Cardiac fibroblast (primary cell): ENCODE measurements around the gene PRRG2.
A peak's percentile ranks its signal among the peaks of the same experiment; 100 is the strongest.

Experiments used
- DNase-seq, 2 donors: peaks; one replicate each; pipeline versions ENCODE4 v3.0.0 to v3.0.0-alpha.2; 2010; ENCODE audit warnings: low read depth in 2 of 2
- H3K4me3 ChIP-seq, 2 donors: replicated peaks in 1 of 2; 1 replicate in 1 of 2; 2 replicates in 1 of 2; pipeline ENCODE4 v1.5.1; 2011; ENCODE audit warnings: low read depth in 2 of 2, low read length in 2 of 2, mild to moderate bottlenecking in 2 of 2, moderate library complexity in 1 of 2
- TF ChIP-seq, protein P1 (sequence below): IDR thresholded peaks from one replicate; pipeline ENCODE4 v1.5.1; 2011; ENCODE audit warnings: low read depth, mild to moderate bottlenecking, low read length, inconsistent platforms

Gene PRRG2

DNA sequence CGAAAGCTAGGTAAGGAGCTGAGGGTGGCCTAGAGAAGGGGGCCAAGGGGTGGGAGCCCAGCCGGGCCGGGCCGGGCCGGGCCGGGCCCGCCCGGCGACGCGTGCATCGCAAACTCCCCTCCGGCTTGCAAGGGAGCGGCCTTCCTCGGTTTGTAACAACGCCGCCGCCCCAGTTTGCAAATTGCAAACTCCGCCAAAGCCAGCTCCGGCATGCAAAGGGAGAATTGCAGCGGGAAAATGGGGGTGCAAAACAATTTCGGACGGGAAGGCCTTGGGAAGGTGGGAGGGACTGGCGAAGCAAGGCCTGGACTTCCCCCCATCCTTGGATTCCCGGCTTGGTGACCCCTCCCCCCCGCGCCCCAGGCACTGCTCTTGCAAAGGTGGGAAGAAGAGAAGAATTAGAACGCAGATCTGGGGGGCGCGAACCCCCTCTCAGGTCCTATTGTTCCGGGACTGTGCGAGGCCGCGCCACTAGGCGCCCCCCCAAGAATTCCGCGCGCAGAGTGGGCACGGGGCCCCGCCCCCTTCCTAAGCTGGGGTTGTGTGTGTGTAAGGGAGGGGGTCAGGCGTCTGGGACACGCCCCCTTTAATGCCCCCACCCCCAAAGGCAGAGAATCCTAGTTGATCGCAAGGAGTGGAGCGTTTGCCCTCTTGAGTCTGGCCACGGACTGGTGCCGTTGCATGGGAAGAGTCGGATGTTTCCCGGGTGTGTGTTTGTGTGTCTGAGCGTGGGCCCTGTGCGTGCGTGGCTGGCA is 10.8 kb downstream of the PRRG2 start:
- TF ChIP-seq, protein P1, sequence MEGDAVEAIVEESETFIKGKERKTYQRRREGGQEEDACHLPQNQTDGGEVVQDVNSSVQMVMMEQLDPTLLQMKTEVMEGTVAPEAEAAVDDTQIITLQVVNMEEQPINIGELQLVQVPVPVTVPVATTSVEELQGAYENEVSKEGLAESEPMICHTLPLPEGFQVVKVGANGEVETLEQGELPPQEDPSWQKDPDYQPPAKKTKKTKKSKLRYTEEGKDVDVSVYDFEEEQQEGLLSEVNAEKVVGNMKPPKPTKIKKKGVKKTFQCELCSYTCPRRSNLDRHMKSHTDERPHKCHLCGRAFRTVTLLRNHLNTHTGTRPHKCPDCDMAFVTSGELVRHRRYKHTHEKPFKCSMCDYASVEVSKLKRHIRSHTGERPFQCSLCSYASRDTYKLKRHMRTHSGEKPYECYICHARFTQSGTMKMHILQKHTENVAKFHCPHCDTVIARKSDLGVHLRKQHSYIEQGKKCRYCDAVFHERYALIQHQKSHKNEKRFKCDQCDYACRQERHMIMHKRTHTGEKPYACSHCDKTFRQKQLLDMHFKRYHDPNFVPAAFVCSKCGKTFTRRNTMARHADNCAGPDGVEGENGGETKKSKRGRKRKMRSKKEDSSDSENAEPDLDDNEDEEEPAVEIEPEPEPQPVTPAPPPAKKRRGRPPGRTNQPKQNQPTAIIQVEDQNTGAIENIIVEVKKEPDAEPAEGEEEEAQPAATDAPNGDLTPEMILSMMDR, result no peak
- peak overlapping the region; percentile 80 to 82 for H3K4me3 ChIP-seq
- peak; percentile 40 to 42 for DNase-seq

DNA sequence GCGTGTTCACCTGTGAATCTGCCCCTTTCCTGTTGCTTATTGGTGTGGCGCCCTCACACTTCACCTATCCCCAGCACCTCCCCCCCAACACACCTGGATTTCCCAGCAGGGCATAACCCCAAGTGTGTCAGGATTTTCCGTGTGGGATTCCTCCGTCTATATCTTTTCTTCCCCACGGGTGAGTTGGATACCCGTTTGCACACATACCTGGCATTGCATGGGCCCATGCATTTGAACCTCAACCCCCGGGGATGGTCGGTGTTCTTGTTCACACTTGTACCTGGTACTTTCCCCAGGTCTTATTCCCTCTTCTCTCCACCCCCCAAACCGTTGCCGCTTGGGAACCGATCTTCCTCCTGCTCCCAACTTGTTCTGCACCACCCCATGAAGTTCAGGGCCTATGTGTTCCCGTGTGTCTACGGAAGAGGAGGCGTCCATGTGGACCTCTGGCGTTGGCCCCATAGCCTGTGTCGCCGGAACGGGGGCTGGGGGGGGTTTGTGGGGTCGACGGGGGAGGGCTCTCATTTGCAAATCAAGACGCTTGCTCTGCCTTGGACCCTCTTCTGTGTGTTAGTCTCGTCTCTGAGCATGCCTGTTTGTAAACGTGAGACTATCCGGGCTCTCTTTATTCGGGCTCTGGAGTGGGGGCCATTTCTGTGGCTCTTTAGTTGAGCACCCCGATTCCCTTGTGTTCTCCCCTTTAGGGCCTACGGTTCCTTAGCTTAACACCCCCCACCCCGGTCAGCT is 11.5 kb downstream of the PRRG2 start:
- peak in 1 of 2 donors; percentile 17 for DNase-seq
- H3K4me3 ChIP-seq, result peak overlapping the region; percentile 80 to 82
- TF ChIP-seq, protein P1, result no peak

DNA sequence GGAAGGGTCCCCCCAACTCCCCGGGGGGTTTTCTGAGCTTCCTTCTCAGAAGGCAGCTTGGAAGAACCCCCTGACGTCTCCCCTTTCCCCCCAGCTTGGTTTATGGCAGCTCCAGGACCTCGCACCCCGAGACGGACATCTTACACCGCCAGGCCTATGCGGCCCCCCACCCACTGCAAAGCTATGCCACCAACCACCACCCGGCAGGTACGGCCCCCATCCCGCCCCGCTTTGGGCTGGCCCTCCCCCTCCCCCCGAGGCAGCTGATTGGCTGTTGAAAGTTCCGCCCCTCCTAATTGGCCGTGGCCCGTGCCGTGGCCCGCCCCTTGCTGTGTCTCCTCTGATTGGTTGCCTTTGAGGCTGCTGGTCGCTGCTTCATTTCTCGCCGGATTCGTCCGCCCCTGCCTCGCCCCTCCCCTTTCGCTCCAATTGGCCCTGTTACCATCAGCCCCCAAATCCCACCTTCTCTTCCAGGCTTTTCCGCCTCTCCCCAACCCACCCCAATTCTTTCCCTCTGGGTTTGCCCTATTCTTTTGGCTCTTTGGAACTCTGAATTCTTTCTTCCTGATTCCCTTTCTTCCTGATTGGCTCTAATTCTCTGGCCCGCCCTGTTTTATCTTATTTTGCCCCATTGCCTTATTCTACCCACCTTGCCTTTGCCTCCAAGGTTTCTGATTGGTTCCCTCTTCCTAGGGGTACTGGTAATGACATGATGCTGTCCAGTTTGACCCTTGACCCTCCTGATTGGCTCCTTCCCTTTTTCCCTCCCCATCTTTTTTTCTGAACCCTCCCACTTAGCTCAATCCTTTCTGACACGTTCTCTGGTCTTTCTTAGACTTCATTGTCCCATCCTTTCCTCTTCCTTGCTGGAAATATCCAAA is 12.4 kb downstream of the PRRG2 start:
- TF ChIP-seq, protein P1, result no peak
- peak; percentile 93 to 94 for DNase-seq
- peak overlapping the region; percentile 80 to 82 for H3K4me3 ChIP-seq

DNA sequence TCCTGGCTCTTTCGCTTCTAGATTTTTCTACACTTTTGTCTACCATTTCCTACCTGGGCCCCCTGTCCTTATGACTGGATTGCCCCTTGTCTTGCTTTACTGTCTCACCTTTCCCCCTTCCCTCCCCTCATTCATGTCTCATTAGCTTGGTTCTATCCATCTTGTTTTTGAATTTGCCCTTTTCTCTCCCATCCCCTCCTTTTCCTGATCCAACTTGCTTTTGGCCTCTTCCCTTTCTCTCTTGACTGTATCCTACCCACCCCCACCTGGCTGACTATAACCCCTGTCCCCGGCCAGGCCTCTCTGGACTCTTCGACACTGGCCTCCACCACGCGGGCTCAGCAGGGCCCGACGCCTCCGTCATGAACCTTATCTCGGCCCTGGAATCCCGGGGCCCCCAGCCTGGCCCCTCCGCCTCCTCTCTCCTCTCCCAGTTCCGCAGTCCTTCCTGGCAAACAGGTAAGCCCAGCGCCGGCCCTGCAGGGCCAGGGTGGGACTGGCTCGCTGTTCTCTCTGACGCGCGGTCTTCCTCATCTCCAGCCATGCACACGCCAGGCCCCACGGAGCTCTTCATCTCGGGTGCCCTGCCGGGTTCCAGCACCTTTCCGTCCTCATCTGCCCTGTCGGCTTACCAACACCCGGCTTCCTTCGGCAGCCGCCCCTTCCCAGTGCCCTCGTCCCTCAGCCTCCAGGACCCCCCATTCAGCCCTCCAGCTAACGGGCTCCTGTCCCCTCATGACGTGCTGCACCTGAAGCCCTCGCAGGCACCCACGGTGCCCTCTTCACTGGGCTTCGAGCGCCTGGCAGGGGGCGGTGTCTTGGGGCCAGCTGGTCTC is 13.3 kb downstream of the PRRG2 start:
- TF ChIP-seq, protein P1, result no peak
- DNase-seq, result no peak
- no peak overlapping the region for H3K4me3 ChIP-seq

DNA sequence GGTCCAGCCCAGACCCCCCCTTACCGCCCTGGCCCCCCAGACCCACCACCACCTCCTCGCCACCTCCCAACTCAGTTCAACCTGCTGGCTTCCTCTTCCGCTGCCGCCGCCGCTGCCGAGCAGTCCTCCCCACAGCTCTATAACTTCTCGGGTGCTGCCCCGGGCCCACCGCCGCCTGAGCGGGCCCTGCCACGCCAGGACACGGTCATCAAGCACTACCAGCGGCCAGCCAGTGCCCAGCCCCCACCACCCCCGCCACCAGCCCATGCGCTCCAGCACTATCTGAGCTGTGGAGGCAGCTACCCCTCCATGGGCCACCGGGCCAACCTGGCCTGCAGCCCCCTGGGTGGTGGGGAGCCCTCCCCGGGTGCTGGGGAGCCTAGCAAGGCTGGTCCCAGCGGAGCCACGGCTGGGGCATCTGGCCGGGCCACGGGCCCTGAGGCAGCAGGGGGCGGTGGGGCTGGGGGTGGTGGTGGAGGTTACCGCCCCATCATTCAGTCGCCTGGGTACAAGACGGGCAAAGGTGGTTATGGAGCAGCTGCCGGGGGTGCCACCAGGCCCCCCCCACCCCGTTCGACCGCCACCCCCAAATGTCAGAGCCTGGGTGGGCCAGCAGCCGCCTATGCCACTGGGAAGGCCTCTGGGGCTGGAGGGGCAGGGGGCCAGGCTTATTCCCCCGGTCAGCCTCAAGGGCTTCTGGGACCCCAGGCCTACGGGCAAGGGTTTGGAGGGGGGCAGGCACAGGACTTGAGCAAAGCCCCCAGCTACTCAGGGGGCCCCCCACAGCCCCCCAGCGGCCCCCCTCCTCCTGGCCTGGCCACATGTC is 14.1 kb downstream of the PRRG2 start:
- no peak overlapping the region for H3K4me3 ChIP-seq
- TF ChIP-seq, protein P1, result no peak
- DNase-seq, result no peak
